ENCODE data around the gene LRRC63.

Gene LRRC63

DNA sequence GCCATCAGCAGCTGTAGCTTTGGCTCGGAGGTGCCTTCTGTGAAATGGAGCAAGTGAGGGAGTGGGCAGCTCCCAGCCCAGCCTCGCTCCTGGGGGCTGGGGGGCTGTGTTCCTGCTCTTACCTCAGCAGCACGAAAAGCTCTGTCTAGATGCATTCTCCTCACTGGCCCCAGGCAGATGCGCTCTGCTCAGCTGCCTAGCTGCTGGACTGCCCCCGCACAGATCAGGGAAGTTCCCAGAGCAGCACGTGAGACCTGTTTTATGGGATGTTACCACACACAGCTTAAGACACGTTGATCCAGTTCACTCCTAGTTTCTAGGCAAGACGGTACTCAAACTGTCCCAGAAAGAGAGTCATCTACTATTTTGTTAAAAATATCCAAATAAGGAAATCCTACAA, 43.4 kb upstream of the LRRC63 start:
- POLR2A ChIA-PET (ENCODE audit: low non-redundant PET): no interaction called here
- no peak overlapping the region for H3K27ac ChIP-seq
- TF ChIP-seq, protein P1, sequence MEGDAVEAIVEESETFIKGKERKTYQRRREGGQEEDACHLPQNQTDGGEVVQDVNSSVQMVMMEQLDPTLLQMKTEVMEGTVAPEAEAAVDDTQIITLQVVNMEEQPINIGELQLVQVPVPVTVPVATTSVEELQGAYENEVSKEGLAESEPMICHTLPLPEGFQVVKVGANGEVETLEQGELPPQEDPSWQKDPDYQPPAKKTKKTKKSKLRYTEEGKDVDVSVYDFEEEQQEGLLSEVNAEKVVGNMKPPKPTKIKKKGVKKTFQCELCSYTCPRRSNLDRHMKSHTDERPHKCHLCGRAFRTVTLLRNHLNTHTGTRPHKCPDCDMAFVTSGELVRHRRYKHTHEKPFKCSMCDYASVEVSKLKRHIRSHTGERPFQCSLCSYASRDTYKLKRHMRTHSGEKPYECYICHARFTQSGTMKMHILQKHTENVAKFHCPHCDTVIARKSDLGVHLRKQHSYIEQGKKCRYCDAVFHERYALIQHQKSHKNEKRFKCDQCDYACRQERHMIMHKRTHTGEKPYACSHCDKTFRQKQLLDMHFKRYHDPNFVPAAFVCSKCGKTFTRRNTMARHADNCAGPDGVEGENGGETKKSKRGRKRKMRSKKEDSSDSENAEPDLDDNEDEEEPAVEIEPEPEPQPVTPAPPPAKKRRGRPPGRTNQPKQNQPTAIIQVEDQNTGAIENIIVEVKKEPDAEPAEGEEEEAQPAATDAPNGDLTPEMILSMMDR (conservative IDR thresholded peaks at IDR 0.05; ENCODE audit: low read depth): no peak
- no peak for DNase-seq (ENCODE audit: low spot score)
- CTCF ChIA-PET: interaction anchor here (0.5 kb wide), 1 partner anchor 97 kb away, joined by 3 read pairs; no protein-coding TSS in a partner anchor

DNA sequence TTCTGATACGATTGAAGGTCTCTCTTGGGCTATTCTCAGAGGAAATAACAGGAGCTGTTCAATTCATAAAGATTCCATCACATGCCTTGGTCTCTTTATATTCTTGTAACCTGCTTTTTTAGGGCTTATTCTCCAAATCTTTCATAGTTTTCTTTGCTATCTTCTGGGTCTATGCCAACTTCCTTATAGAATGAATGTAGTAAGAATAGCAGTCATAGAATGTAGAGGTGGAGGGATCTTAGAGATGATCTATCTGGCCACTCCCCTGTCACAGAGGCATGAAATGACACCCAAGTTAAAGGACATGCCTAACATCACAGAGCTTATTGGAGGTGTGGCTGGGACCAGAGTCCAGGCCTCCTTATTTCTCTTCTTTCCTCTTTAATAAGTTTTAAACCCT, 42.9 kb upstream of the LRRC63 start:
- ChIA-PET POLR2A (ENCODE audit: low non-redundant PET) (no interaction called here), CTCF (no interaction called here)
- DNase-seq (ENCODE audit: low spot score): no peak
- TF ChIP-seq, protein P1 (conservative IDR thresholded peaks at IDR 0.05; ENCODE audit: low read depth): no peak
- no peak overlapping the region for H3K27ac ChIP-seq

DNA sequence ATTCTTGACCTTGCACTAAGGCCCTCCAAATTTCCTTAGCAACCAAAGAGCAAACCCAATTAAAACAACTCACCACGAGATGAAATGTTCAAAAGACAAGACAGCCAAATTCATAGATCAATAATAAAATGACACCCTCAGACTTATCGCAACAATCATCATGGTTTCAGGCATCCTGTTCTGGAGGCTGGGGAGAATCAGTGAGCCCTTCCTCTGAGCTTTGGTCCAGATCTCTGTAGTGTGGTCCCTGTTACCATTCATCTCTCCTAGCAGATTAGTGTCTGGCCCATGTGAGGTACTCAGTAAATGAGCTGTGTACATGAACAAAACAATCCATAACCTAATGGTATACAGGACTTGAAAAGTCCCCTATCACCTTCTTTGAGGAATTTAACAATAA, 42.0 kb upstream of the LRRC63 start:
- H3K27ac ChIP-seq: no peak overlapping the region
- no peak for DNase-seq (ENCODE audit: low spot score)
- ChIA-PET CTCF (interaction anchor here (3.6 kb wide), 1 partner anchor 9 kb away, joined by 12 read pairs; no protein-coding TSS in a partner anchor), POLR2A (ENCODE audit: low non-redundant PET) (no interaction called here)
- TF ChIP-seq, protein P1 (conservative IDR thresholded peaks at IDR 0.05; ENCODE audit: low read depth): no peak

DNA sequence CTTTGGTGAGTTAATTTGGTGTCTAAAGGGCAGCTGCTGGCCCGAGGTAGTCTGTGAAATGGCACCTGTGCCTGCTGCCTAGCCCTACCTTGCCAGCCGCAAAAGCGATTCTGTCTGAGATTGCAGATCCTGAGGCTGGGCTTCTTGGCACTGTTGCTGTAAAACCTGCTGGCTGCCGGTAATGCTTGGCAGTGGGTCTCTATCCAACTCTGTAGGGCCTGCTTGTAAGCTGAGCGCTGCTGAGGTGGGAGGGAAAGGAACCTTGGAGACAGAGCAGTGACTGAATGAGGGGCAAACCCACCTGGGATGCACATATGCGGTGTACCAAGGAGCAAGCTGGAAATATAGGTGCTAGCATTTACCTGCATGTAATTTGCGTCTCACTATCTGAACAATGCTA, 41.5 kb upstream of the LRRC63 start:
- TF ChIP-seq, protein P1 (conservative IDR thresholded peaks at IDR 0.05; ENCODE audit: low read depth): no peak
- ChIA-PET CTCF (interaction anchor here (3.6 kb wide), 1 partner anchor 10 kb away, joined by 12 read pairs; no protein-coding TSS in a partner anchor), POLR2A (ENCODE audit: low non-redundant PET) (no interaction called here)
- DNase-seq (ENCODE audit: low spot score): no peak
- H3K27ac ChIP-seq: no peak overlapping the region

DNA sequence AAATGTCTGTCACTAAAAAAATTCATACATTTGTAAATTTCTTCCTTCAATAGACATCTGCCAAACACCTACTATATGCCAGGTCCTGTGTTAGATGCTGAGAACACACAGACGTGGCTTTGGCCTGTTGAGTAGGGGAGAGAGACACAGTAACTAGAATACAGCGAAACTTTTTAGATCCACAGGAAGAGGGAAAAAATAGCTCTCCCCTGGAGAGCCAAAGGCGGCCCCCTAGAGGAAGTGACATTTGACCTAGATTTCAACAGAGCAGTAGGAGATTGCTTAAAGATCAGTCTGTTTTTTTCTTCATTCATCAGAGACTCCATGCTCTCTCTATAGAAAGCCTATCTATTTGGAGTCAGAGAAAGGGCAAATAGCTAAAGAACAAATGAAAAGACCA, 41.0 kb upstream of the LRRC63 start:
- no peak for DNase-seq (ENCODE audit: low spot score)
- TF ChIP-seq, protein P1 (conservative IDR thresholded peaks at IDR 0.05; ENCODE audit: low read depth): no peak
- ChIA-PET POLR2A (ENCODE audit: low non-redundant PET) (no interaction called here), CTCF (interaction anchor here (3.6 kb wide), 1 partner anchor 10 kb away, joined by 12 read pairs; no protein-coding TSS in a partner anchor)
- no peak overlapping the region for H3K27ac ChIP-seq

DNA sequence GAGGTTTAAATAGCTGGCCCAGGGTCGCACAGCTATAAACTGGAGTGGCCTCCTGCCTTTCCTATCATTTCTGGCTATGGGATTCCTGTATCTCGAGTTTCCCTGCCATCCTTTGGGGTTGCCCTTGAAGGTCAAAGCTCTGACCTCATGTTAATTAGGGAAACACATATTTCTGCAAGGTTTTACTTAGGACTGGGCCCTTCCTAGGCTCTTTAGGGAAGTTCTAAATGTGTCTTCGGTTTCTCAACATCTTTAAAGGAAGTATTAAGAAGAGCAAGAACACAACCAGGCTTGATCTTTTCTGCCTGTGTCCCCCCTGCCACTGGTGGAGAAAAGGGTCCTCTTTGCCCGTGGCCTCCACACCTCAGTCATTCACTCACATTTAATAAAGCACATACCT, 40.5 kb upstream of the LRRC63 start:
- H3K27ac ChIP-seq: no peak overlapping the region
- POLR2A ChIA-PET (ENCODE audit: low non-redundant PET): no interaction called here
- no peak for DNase-seq (ENCODE audit: low spot score)
- CTCF ChIA-PET: interaction anchor here (3.6 kb wide), 1 partner anchor 11 kb away, joined by 12 read pairs; no protein-coding TSS in a partner anchor
- TF ChIP-seq, protein P1 (conservative IDR thresholded peaks at IDR 0.05; ENCODE audit: low read depth): no peak

Measured in RWPE1 (cell line).